ENCODE measurements around the gene FAAP100. TPM values are rescaled to one million over a fixed set of nuclear protein-coding genes. Genes with fewer than 3 reads are reported as not detected.
A peak's percentile ranks its signal among the peaks of the same experiment; 100 is the strongest.

Gene FAAP100
- total and polyA plus RNA-seq, 3 donors from 2014 or later = 17.6 to 45.8 (median 42.6) TPM

GRCh38 chr17:81572563-81573168, 20.5 kb upstream of the FAAP100 start:
- Histone ChIP-seq H3K4me1 (peaks cover under 1% of the 10 kb centered on the region), H3K4me3 (no peak overlapping the region), H3K27ac (no peak overlapping the region), H3K36me3 (ENCODE audit: low read depth, missing control alignments) (no peaks in the 10 kb centered on the region), H3K27me3 (no peaks in the 10 kb centered on the region), H3K9me3 (no peaks in the 10 kb centered on the region)
- 90% methylated on average over 12 of the region's 12 CpGs for WGBS, 2 donors
- intact Hi-C loops (cut with DNase I; ENCODE audit: low total_unique reads) = no loop called here
- DNase-seq = no peak
- TF ChIP-seq POLR2A (IDR thresholded peaks at IDR 0.05) (no peak), CTCF (IDR thresholded peaks at IDR 0.05) (no peak)

- H3K36me3 ChIP-seq (ENCODE audit: low read depth, missing control alignments) = no peaks in the 10 kb centered on the region
Observed at GRCh38 chr17:81570964-81571363, 18.8 kb upstream of the FAAP100 start.

GRCh38 chr17:81569986-81570514, 17.9 kb upstream of the FAAP100 start:
- intact Hi-C loops (cut with DNase I; ENCODE audit: low total_unique reads) = no loop called here
- Histone ChIP-seq H3K27me3 (no peaks in the 10 kb centered on the region), H3K27ac (no peak overlapping the region), H3K4me3 (no peak overlapping the region), H3K4me1 (peaks cover 13% of the 10 kb centered on the region), H3K9me3 (no peaks in the 10 kb centered on the region), H3K36me3 (ENCODE audit: low read depth, missing control alignments) (no peaks in the 10 kb centered on the region)
- no peak for TF ChIP-seq POLR2A (IDR thresholded peaks at IDR 0.05)
- TF ChIP-seq CTCF (IDR thresholded peaks at IDR 0.05) = no peak
- DNase-seq = no peak
- 93 to 96% methylated on average over 14 to 18 of the region's 18 CpGs for WGBS, 2 donors

More at GRCh38 chr17:81570964-81571363, 18.8 kb upstream of the FAAP100 start:
- H3K9me3 ChIP-seq = no peaks in the 10 kb centered on the region
- TF ChIP-seq CTCF (IDR thresholded peaks at IDR 0.05) (no peak), POLR2A (IDR thresholded peaks at IDR 0.05) (no peak)
- intact Hi-C loops (cut with DNase I; ENCODE audit: low total_unique reads) = no loop called here
- 84 to 87% methylated on average over 11 of the region's 11 CpGs for WGBS, 2 donors
- no peak overlapping the region for H3K27ac ChIP-seq
- H3K4me3 ChIP-seq = no peak overlapping the region
- no peak for DNase-seq
- H3K4me1 ChIP-seq = peaks cover 13% of the 10 kb centered on the region
- H3K27me3 ChIP-seq = no peaks in the 10 kb centered on the region

- Histone ChIP-seq H3K27me3 (no peaks in the 10 kb centered on the region), H3K9me3 (no peaks in the 10 kb centered on the region), H3K27ac (no peak overlapping the region), H3K4me1 (peaks cover 13% of the 10 kb centered on the region), H3K36me3 (ENCODE audit: low read depth, missing control alignments) (no peaks in the 10 kb centered on the region), H3K4me3 (no peak overlapping the region)
- DNase-seq = no peak
- TF ChIP-seq POLR2A (IDR thresholded peaks at IDR 0.05) = no peak
- no peak for TF ChIP-seq CTCF (IDR thresholded peaks at IDR 0.05)
- intact Hi-C loops (cut with DNase I; ENCODE audit: low total_unique reads) = no loop called here
- 87 to 89% methylated on average over 8 to 10 of the region's 10 CpGs for WGBS, 2 donors
Observed at GRCh38 chr17:81568416-81568815, 16.3 kb upstream of the FAAP100 start.

- Histone ChIP-seq H3K4me3 (no peak overlapping the region), H3K27ac (peak overlapping the region in 1 of 2 donors; percentile 74), H3K9me3 (no peaks in the 10 kb centered on the region), H3K4me1 (peaks cover 13% of the 10 kb centered on the region), H3K27me3 (no peaks in the 10 kb centered on the region), H3K36me3 (ENCODE audit: low read depth, missing control alignments) (no peaks in the 10 kb centered on the region)
- WGBS, 2 donors = 55 to 65% methylated on average over 4 of the region's 4 CpGs
- no peak for DNase-seq
- intact Hi-C loops (cut with DNase I; ENCODE audit: low total_unique reads) = no loop called here
- TF ChIP-seq POLR2A (IDR thresholded peaks at IDR 0.05) = no peak
- TF ChIP-seq CTCF (IDR thresholded peaks at IDR 0.05) = no peak
Observed at GRCh38 chr17:81567191-81567590, 15.0 kb upstream of the FAAP100 start.
